ENCODE measurements around the gene SRSF1. TPM values are rescaled to one million over a fixed set of nuclear protein-coding genes. Genes with fewer than 3 reads are reported as not detected.
A peak's percentile ranks its signal among the peaks of the same experiment; 100 is the strongest.

The SRSF1 gene
- 176 and 177 TPM in 2 replicates for polyA plus RNA-seq (2013)

GRCh38 chr17:58006924-58007780 lies at the start of gene SRSF1:
TSS of gene SRSF1 (minus strand) at chr17:58007246. CDS start at chr17:58007137, 109 bp downstream.
- H3K4me3 ChIP-seq (ENCODE audit: low read depth, low read length): peak within 1 kb of the TSS; percentile 90
- peak; percentile 98 to 99 for DNase-seq
- H3K9ac ChIP-seq (ENCODE audit: low read length): peak within 1 kb of the TSS; percentile 95
- peaks cover 15% of the 10 kb centered on the region for H3K79me2 ChIP-seq (ENCODE audit: control insufficient read depth, insufficient read depth, low read length, poor library complexity)
- no peak within 1 kb of the TSS for H2BK12ac ChIP-seq (ENCODE audit: low read length)
- peak within 1 kb of the TSS; percentile 96 for H3K14ac ChIP-seq (ENCODE audit: low read length)
- H3K4ac ChIP-seq (ENCODE audit: low read depth, low read length): peak within 1 kb of the TSS; percentile 94
- H3K23ac ChIP-seq (ENCODE audit: low read length): peak within 1 kb of the TSS; percentile 5
- peak within 1 kb of the TSS; percentile 55 for H2AK5ac ChIP-seq (ENCODE audit: low read length)
- peak within 1 kb of the TSS; percentile 88 for H3K27ac ChIP-seq (ENCODE audit: low read depth, low read length)
- peak within 1 kb of the TSS; percentile 94 for H4K91ac ChIP-seq (ENCODE audit: low read depth, low read length)
- H3K27me3 ChIP-seq (ENCODE audit: insufficient read depth, low read length): no peaks in the 10 kb centered on the region
- peak within 1 kb of the TSS; percentile 86 for H2BK120ac ChIP-seq (ENCODE audit: insufficient read depth, low read length, poor library complexity)
- peaks cover 14% of the 10 kb centered on the region for H3K79me1 ChIP-seq (ENCODE audit: low read length)
- peak within 1 kb of the TSS; percentile 90 for H4K12ac ChIP-seq (ENCODE audit: low read depth, low read length)
- H3K4me2 ChIP-seq (ENCODE audit: low read length): peak within 1 kb of the TSS; percentile 91
- H4K8ac ChIP-seq (ENCODE audit: low read depth, low read length): peak within 1 kb of the TSS; percentile 74
- no peaks in the 10 kb centered on the region for H3K9me3 ChIP-seq (ENCODE audit: insufficient read depth, low read depth, low read length)
- peaks cover 6 to 12% of the 10 kb centered on the region in 2 experiments for H3K36me3 ChIP-seq (ENCODE audit: control insufficient read depth in 1 of 2, insufficient read depth in 2 of 2, low read length in 2 of 2)
- peak within 1 kb of the TSS; percentile 92 for H3K18ac ChIP-seq (ENCODE audit: low read length)
- no CpG with 5 or more reads among the region's 86 CpGs for WGBS (ENCODE audit: extremely low coverage, insufficient coverage, insufficient read length)
- peak within 1 kb of the TSS; percentile 77 for H2BK5ac ChIP-seq (ENCODE audit: low read depth, low read length, poor library complexity)
- H3K4me1 ChIP-seq (ENCODE audit: control insufficient read depth in 1 of 2, insufficient read depth in 2 of 2, low read length in 2 of 2): peaks cover 2 to 3% of the 10 kb centered on the region in 2 experiments
- H2AFZ ChIP-seq (ENCODE audit: insufficient read depth, low read length, poor library complexity): peak within 1 kb of the TSS; percentile 47

- H3K36me3 ChIP-seq (ENCODE audit: control insufficient read depth in 1 of 2, insufficient read depth in 2 of 2, low read length in 2 of 2): no peaks in the 10 kb centered on the region
- no peak overlapping the region for H3K4me2 ChIP-seq (ENCODE audit: low read length)
- no peak overlapping the region for H4K8ac ChIP-seq (ENCODE audit: low read depth, low read length)
- H3K23ac ChIP-seq (ENCODE audit: low read length): no peak overlapping the region
- H3K27me3 ChIP-seq (ENCODE audit: insufficient read depth, low read length): no peaks in the 10 kb centered on the region
- no peak overlapping the region for H2AK5ac ChIP-seq (ENCODE audit: low read length)
- H4K12ac ChIP-seq (ENCODE audit: low read depth, low read length): no peak overlapping the region
- H3K4ac ChIP-seq (ENCODE audit: low read depth, low read length): no peak overlapping the region
- H3K9ac ChIP-seq (ENCODE audit: low read length): no peak overlapping the region
- no peak overlapping the region for H3K14ac ChIP-seq (ENCODE audit: low read length)
- H3K27ac ChIP-seq (ENCODE audit: low read depth, low read length): no peak overlapping the region
- peaks cover 2% of the 10 kb centered on the region for H3K9me3 ChIP-seq (ENCODE audit: insufficient read depth, low read depth, low read length)
- H2AFZ ChIP-seq (ENCODE audit: insufficient read depth, low read length, poor library complexity): no peak overlapping the region
- H3K4me3 ChIP-seq (ENCODE audit: low read depth, low read length): no peak overlapping the region
- H3K4me1 ChIP-seq (ENCODE audit: control insufficient read depth in 1 of 2, insufficient read depth in 2 of 2, low read length in 2 of 2): no peaks in the 10 kb centered on the region
- no peak overlapping the region for H2BK120ac ChIP-seq (ENCODE audit: insufficient read depth, low read length, poor library complexity)
- no peak overlapping the region for H4K91ac ChIP-seq (ENCODE audit: low read depth, low read length)
- no peak overlapping the region for H2BK5ac ChIP-seq (ENCODE audit: low read depth, low read length, poor library complexity)
- H3K79me2 ChIP-seq (ENCODE audit: control insufficient read depth, insufficient read depth, low read length, poor library complexity): no peaks in the 10 kb centered on the region
- H2BK12ac ChIP-seq (ENCODE audit: low read length): no peak overlapping the region
- DNase-seq: peak; percentile 33 to 55
- no peak overlapping the region for H3K18ac ChIP-seq (ENCODE audit: low read length)
- no peaks in the 10 kb centered on the region for H3K79me1 ChIP-seq (ENCODE audit: low read length)
Observed at GRCh38 chr17:58056476-58056875, 49.4 kb upstream of the SRSF1 start.

- Histone ChIP-seq H4K12ac (ENCODE audit: low read depth, low read length) (no peak overlapping the region), H2BK120ac (ENCODE audit: insufficient read depth, low read length, poor library complexity) (no peak overlapping the region), H3K4ac (ENCODE audit: low read depth, low read length) (no peak overlapping the region), H3K9ac (ENCODE audit: low read length) (no peak overlapping the region), H2AK5ac (ENCODE audit: low read length) (no peak overlapping the region), H2AFZ (ENCODE audit: insufficient read depth, low read length, poor library complexity) (no peak overlapping the region), H3K4me1 (ENCODE audit: control insufficient read depth in 1 of 2, insufficient read depth in 2 of 2, low read length in 2 of 2) (no peaks in the 10 kb centered on the region), H3K18ac (ENCODE audit: low read length) (no peak overlapping the region), H3K9me3 (ENCODE audit: insufficient read depth, low read depth, low read length) (no peaks in the 10 kb centered on the region), H3K27ac (ENCODE audit: low read depth, low read length) (no peak overlapping the region), H4K8ac (ENCODE audit: low read depth, low read length) (no peak overlapping the region), H3K14ac (ENCODE audit: low read length) (no peak overlapping the region), H3K79me2 (ENCODE audit: control insufficient read depth, insufficient read depth, low read length, poor library complexity) (no peaks in the 10 kb centered on the region), H2BK5ac (ENCODE audit: low read depth, low read length, poor library complexity) (no peak overlapping the region), H3K4me2 (ENCODE audit: low read length) (no peak overlapping the region), H3K36me3 (ENCODE audit: control insufficient read depth in 1 of 2, insufficient read depth in 2 of 2, low read length in 2 of 2) (no peaks in the 10 kb centered on the region), H2BK12ac (ENCODE audit: low read length) (no peak overlapping the region), H3K79me1 (ENCODE audit: low read length) (no peaks in the 10 kb centered on the region), H4K91ac (ENCODE audit: low read depth, low read length) (no peak overlapping the region), H3K4me3 (ENCODE audit: low read depth, low read length) (no peak overlapping the region), H3K27me3 (ENCODE audit: insufficient read depth, low read length) (no peaks in the 10 kb centered on the region), H3K23ac (ENCODE audit: low read length) (no peak overlapping the region)
- no peak for DNase-seq
- no CpG with 5 or more reads among the region's 6 CpGs for WGBS (ENCODE audit: extremely low coverage, insufficient coverage, insufficient read length)
Observed at GRCh38 chr17:58054641-58055040, 47.6 kb upstream of the SRSF1 start.

GRCh38 chr17:58052945-58053715 lies 46.1 kb upstream of the SRSF1 start:
- Histone ChIP-seq H2BK5ac (ENCODE audit: low read depth, low read length, poor library complexity) (no peak overlapping the region), H3K9ac (ENCODE audit: low read length) (no peak overlapping the region), H3K79me1 (ENCODE audit: low read length) (no peaks in the 10 kb centered on the region), H2AK5ac (ENCODE audit: low read length) (no peak overlapping the region), H3K23ac (ENCODE audit: low read length) (no peak overlapping the region), H4K12ac (ENCODE audit: low read depth, low read length) (no peak overlapping the region), H3K27ac (ENCODE audit: low read depth, low read length) (no peak overlapping the region), H3K4me3 (ENCODE audit: low read depth, low read length) (no peak overlapping the region), H2BK12ac (ENCODE audit: low read length) (no peak overlapping the region), H3K4me1 (ENCODE audit: control insufficient read depth in 1 of 2, insufficient read depth in 2 of 2, low read length in 2 of 2) (no peaks in the 10 kb centered on the region), H4K91ac (ENCODE audit: low read depth, low read length) (no peak overlapping the region), H2AFZ (ENCODE audit: insufficient read depth, low read length, poor library complexity) (no peak overlapping the region), H4K8ac (ENCODE audit: low read depth, low read length) (no peak overlapping the region), H2BK120ac (ENCODE audit: insufficient read depth, low read length, poor library complexity) (no peak overlapping the region), H3K9me3 (ENCODE audit: insufficient read depth, low read depth, low read length) (no peaks in the 10 kb centered on the region), H3K4me2 (ENCODE audit: low read length) (no peak overlapping the region), H3K36me3 (ENCODE audit: control insufficient read depth in 1 of 2, insufficient read depth in 2 of 2, low read length in 2 of 2) (no peaks in the 10 kb centered on the region), H3K4ac (ENCODE audit: low read depth, low read length) (no peak overlapping the region), H3K18ac (ENCODE audit: low read length) (no peak overlapping the region), H3K79me2 (ENCODE audit: control insufficient read depth, insufficient read depth, low read length, poor library complexity) (no peaks in the 10 kb centered on the region), H3K27me3 (ENCODE audit: insufficient read depth, low read length) (no peaks in the 10 kb centered on the region), H3K14ac (ENCODE audit: low read length) (no peak overlapping the region)
- WGBS (ENCODE audit: extremely low coverage, insufficient coverage, insufficient read length): no CpG with 5 or more reads among the region's 8 CpGs
- DNase-seq: no peak

Measured in trophoblast cell (in vitro differentiated cells and primary cell).